GM12878 (cell line): Measurements from ENCODE around the gene ETV6. TPM values are rescaled to one million over a fixed set of nuclear protein-coding genes. Genes with fewer than 3 reads are reported as not detected.
A peak's percentile ranks its signal among the peaks of the same experiment; 100 is the strongest.

Source experiments
- CHD4 ChIP-seq: fragments of 200-600 bp; sonication (generic); IDR thresholded peaks from 2 replicates; pipeline ENCODE4 v1.6.1; 2016; ENCODE audit warnings: mild to moderate bottlenecking
- CREM ChIP-seq: IDR thresholded peaks from 2 replicates; pipeline ENCODE4 v1.6.1; 2014; ENCODE audit warnings: antibody characterized with exemption, low read depth
- E2F4 ChIP-seq: IDR thresholded peaks from 2 replicates; pipeline ENCODE4 v1.6.1; 2012; ENCODE audit warnings: low read depth, low read length, improper control_type of control experiment
- EED ChIP-seq: sonication (generic); IDR thresholded peaks from 2 replicates; pipeline ENCODE4 v1.6.1; 2016; ENCODE audit warnings: antibody characterized with exemption, low read depth
- EGR1 ChIP-seq, 2 experiments: IDR thresholded peaks; 1 replicate in 1 of 2; 2 replicates in 1 of 2; pipeline ENCODE4 v1.6.1; 2011 to 2012; ENCODE audit warnings: low read depth in 2 of 2, low read length in 2 of 2, borderline replicate concordance in 1 of 2, mild to moderate bottlenecking in 1 of 2, moderate library complexity in 1 of 2
- FOXK2 ChIP-seq: fragments of 450-650 bp; IDR thresholded peaks from 2 replicates; pipeline ENCODE4 v1.6.1; 2017; ENCODE audit warnings: mild to moderate bottlenecking, moderate library complexity
- HDAC2 ChIP-seq: fragments of 200-600 bp; sonication (generic); IDR thresholded peaks from 2 replicates; pipeline ENCODE4 v1.6.1; 2017
- IKZF2 ChIP-seq, 2 experiments: fragments of 450-650 bp; IDR thresholded peaks; 2 replicates each; pipeline ENCODE4 v1.6.1; 2017; ENCODE audit warnings: mild to moderate bottlenecking in 2 of 2, moderate library complexity in 2 of 2
- KAT2A ChIP-seq: conservative IDR thresholded peaks from 2 replicates; pipeline ENCODE4 v1.6.1; 2011; ENCODE audit warnings: low read depth, low read length; ENCODE audit not compliant: control insufficient read depth
- MTA3 ChIP-seq: IDR thresholded peaks from 2 replicates; pipeline ENCODE4 v1.6.1; 2012; ENCODE audit warnings: low read length, inconsistent platforms, borderline replicate concordance
- NFYB ChIP-seq: IDR thresholded peaks from 2 replicates; pipeline ENCODE4 v1.6.1; 2011; ENCODE audit warnings: low read depth, mild to moderate bottlenecking, low read length, improper control_type of control experiment, moderate library complexity; ENCODE audit not compliant: insufficient read depth
- PBX3 ChIP-seq: IDR thresholded peaks from 2 replicates; pipeline ENCODE4 v1.6.1; 2011; ENCODE audit warnings: mild to moderate bottlenecking, low read depth, low read length, moderate library complexity; ENCODE audit not compliant: insufficient replicate concordance
- POLR2A ChIP-seq: IDR thresholded peaks from 2 replicates; pipeline ENCODE4 v1.6.1; 2011; ENCODE audit warnings: low read depth, mild to moderate bottlenecking, low read length
- RFX5 ChIP-seq: IDR thresholded peaks from 2 replicates; pipeline ENCODE4 v1.6.1; 2011; ENCODE audit warnings: low read depth, low read length, improper control_type of control experiment
- RUNX3 ChIP-seq: IDR thresholded peaks from 2 replicates; pipeline ENCODE4 v1.6.1; 2012; ENCODE audit warnings: low read length, inconsistent platforms
- SMC3 ChIP-seq: IDR thresholded peaks from 2 replicates; pipeline ENCODE4 v1.6.1; 2011; ENCODE audit warnings: low read length, improper control_type of control experiment, borderline replicate concordance
- SPI1 ChIP-seq: IDR thresholded peaks from 2 replicates; pipeline ENCODE4 v1.6.1; 2011; ENCODE audit warnings: low read depth, mild to moderate bottlenecking, low read length, moderate library complexity, borderline replicate concordance; ENCODE audit not compliant: insufficient read depth
- SRF ChIP-seq, 2 experiments: IDR thresholded peaks; 2 replicates each; pipeline ENCODE4 v1.6.1; 2011; ENCODE audit warnings: low read depth in 2 of 2, low read length in 2 of 2, mild to moderate bottlenecking in 1 of 2, moderate library complexity in 1 of 2
- STAT1 ChIP-seq: fragments of 450-650 bp; conservative IDR thresholded peaks from 2 replicates; pipeline ENCODE4 v1.6.1; 2014; ENCODE audit warnings: antibody characterized with exemption, mild to moderate bottlenecking
- SUPT20H ChIP-seq: IDR thresholded peaks from 2 replicates; pipeline ENCODE4 v1.6.1; 2011; ENCODE audit warnings: low read depth, mild to moderate bottlenecking, low read length, moderate library complexity, borderline replicate concordance; ENCODE audit not compliant: control insufficient read depth
- TCF7 ChIP-seq: IDR thresholded peaks from 2 replicates; pipeline ENCODE4 v1.6.1; 2014; ENCODE audit warnings: antibody characterized with exemption, borderline replicate concordance
- ZBED1 ChIP-seq: IDR thresholded peaks from 2 replicates; pipeline ENCODE4 v1.6.1; 2016; ENCODE audit warnings: borderline replicate concordance
- ZBTB11 ChIP-seq: fragments of 450-650 bp; formaldehyde crosslinking; IDR thresholded peaks from 2 replicates; pipeline ENCODE4 v1.5.0; 2022; ENCODE audit warnings: mild to moderate bottlenecking, missing genetic modification characterization
- ZBTB33 ChIP-seq: fragments of 450-650 bp; IDR thresholded peaks from 2 replicates; pipeline ENCODE4 v1.6.1; 2017; ENCODE audit warnings: mild to moderate bottlenecking
- ZNF207 ChIP-seq: fragments of 450-650 bp; IDR thresholded peaks from 2 replicates; pipeline ENCODE4 v1.6.1; 2014; ENCODE audit warnings: antibody characterized with exemption, mild to moderate bottlenecking, borderline replicate concordance
- ZNF274 ChIP-seq: IDR thresholded peaks from one replicate; pipeline ENCODE4 v1.8.0; 2011; ENCODE audit not compliant: insufficient read length, insufficient read depth
- polyA plus RNA-seq, 11 experiments: library from polyadenylated mRNA; depleted of rRNA in 4 of 11; unstranded in 6 of 11; stranded (reverse) in 5 of 11; fragments of >200 nt; fragmentation: Nextera tagmentation in 4 of 11; fragmentation: Illumina TruSeq in 1 of 11; extraction: Ambion mirVana in 4 of 11; extraction: Trizol in 1 of 11; gene quantifications; 1 replicate in 1 of 11; 2 replicates in 10 of 11; pipeline versions ENCODE4 v1.2.1 to v1.2.3, GENCODE V29; 2011 to 2016; ENCODE audit warnings: inconsistent platforms in 2 of 11, missing spikeins in 2 of 11, low read depth in 1 of 11
- total RNA-seq, 4 experiments: library from RNA; depleted of rRNA in 3 of 4; stranded (reverse); fragments of >200 nt in 3 of 4; fragmentation: Illumina TruSeq in 1 of 4; extraction: Trizol in 1 of 4; gene quantifications; 2 replicates each; pipeline versions ENCODE4 v1.2.1 to v1.2.3, GENCODE V29; 2013 to 2021

ETV6 gene
- total and polyA plus RNA-seq, 10 of the 15 experiments (the other 5 are each of a cell fraction or from before 2014, with no cell fraction given): 6.6 to 74.8 (median 24.6) TPM

GRCh38 chr12:11719678-11720099, 70.2 kb downstream of the ETV6 start (continued):
- 0 out of 2 replicates have a peak, but pooled peaks have one; percentile 4 for TF ChIP-seq NFYB
- peak; percentile 57 for TF ChIP-seq RUNX3
- TF ChIP-seq TCF7: no peak
- no peak for TF ChIP-seq ZBTB11 (CRISPR knock-in tag)
- no peak for TF ChIP-seq PBX3
- peak in 1 of 2 experiments; percentile 49; a peak in 1 of 3 replicates for TF ChIP-seq EGR1 (IDR thresholded peaks at IDR 0.05; ENCODE audit: borderline replicate concordance in 1 of 2, low read depth in 2 of 2, low read length in 2 of 2)
- no peak for TF ChIP-seq ZNF207
- no peak for TF ChIP-seq CHD4
- TF ChIP-seq MTA3: peak; percentile 67; the same call in 1 of the 2 replicates
- no peak for TF ChIP-seq STAT1
- 0 out of 2 replicates have a peak, but pooled peaks have one; percentile 46 for TF ChIP-seq CREM
- peak; percentile 85 for TF ChIP-seq EED
- TF ChIP-seq SPI1: peak; percentile 27; the same call in 1 of the 2 replicates
- no peak for TF ChIP-seq KAT2A
- TF ChIP-seq ZBED1: peak; percentile 69
- TF ChIP-seq SMC3: no peak
- no peak for TF ChIP-seq SRF (IDR thresholded peaks at IDR 0.05; ENCODE audit: low read depth in 2 of 2, low read length in 2 of 2)
- no peak for TF ChIP-seq SUPT20H
- no peak for TF ChIP-seq FOXK2
- peak; percentile 53; the same call in 1 of the 2 replicates for TF ChIP-seq POLR2A
- no peak for TF ChIP-seq ZNF274
- TF ChIP-seq RFX5: no peak
- TF ChIP-seq ZBTB33: no peak
- no peak for TF ChIP-seq E2F4
- TF ChIP-seq IKZF2 (IDR thresholded peaks at IDR 0.05): peak; percentile 22 to 27; a peak in 1 of 4 replicates
- no peak for TF ChIP-seq HDAC2
